A549 (cell line): Measurements from ENCODE around the gene C2orf68. TPM values are rescaled to one million over a fixed set of nuclear protein-coding genes. Genes with fewer than 3 reads are reported as not detected.
A peak's percentile ranks its signal among the peaks of the same experiment; 100 is the strongest.
"Not testable (repeated sequence)": the region's sequence is repeated elsewhere in the genome, so short reads cannot be mapped to it uniquely, and the experiment has no call there.

Experiments
- ATAC-seq, 2 experiments: fragments of 200-7000 bp in 1 of 2; fragments of >200 bp in 1 of 2; cut with Nextera tagmentation in 1 of 2; cut with Tn5 transposase in 1 of 2; 3 replicates each; pipeline versions ENCODE4 v1.8.0 to v1.9.1; 2018 to 2020; ENCODE audit warnings: mild to moderate bottlenecking in 1 of 2, moderate library complexity in 1 of 2
- CTCF ChIA-PET: fragments of 300-600 bp; sonication (Branson Sonifier 250); formaldehyde crosslinking; extraction: SDS; loops from one replicate; lab custom pipeline; 2021; ENCODE audit warnings: antibody characterized with exemption, inconsistent platforms; lab: Yijun Ruan, JAX
- POLR2A ChIA-PET: fragments of 350-600 bp; formaldehyde crosslinking; extraction: SDS; loops from one replicate; lab custom pipeline; 2021; ENCODE audit warnings: antibody characterized with exemption, inconsistent platforms; lab: Yijun Ruan, JAX
- DNase-seq, 2 experiments: peaks; one replicate each; pipeline versions ENCODE4 v3.0.0 to v3.0.0-alpha.2; 2011 to 2016; ENCODE audit warnings: low read depth in 1 of 2, low spot score in 1 of 2
- FAIRE-seq: peaks from 2 replicates; lab custom pipeline; 2011; peaks lifted over from hg19 to GRCh38; lab: Jason Lieb, UNC
- H3K27ac ChIP-seq, 2 experiments: fragments of >200 bp; sonication (Bioruptor Twin); formaldehyde crosslinking; 3 replicates each; pipeline ENCODE4 v1.5.1; 2016 to 2017
- H3K4me1 ChIP-seq: fragments of >200 bp; sonication (Bioruptor Twin); formaldehyde crosslinking; 3 replicates; pipeline ENCODE4 v1.6.1; 2016
- H3K4me2 ChIP-seq: fragments of >200 bp; sonication (Bioruptor Twin); formaldehyde crosslinking; 3 replicates; pipeline ENCODE4 v1.6.1; 2016
- H3K4me3 ChIP-seq: fragments of >200 bp; sonication (Bioruptor Twin); formaldehyde crosslinking; 3 replicates; pipeline ENCODE4 v1.5.1; 2016
- H3K9me3 ChIP-seq: fragments of >200 bp; sonication (Bioruptor Twin); formaldehyde crosslinking; 3 replicates; pipeline ENCODE4 v1.6.1; 2016
- BCL3 ChIP-seq: fragments of >200 bp; sonication (Bioruptor Twin); formaldehyde crosslinking; IDR thresholded peaks from 3 replicates; pipeline ENCODE4 v1.6.1; 2016
- CBX2 ChIP-seq: fragments of 200-600 bp; sonication (generic); IDR thresholded peaks from 2 replicates; pipeline ENCODE4 v1.6.1; 2016; ENCODE audit warnings: low read depth, mild to moderate bottlenecking, borderline replicate concordance
- CHD2 ChIP-seq: fragments of 150-350 bp; IDR thresholded peaks from 2 replicates; pipeline ENCODE4 v1.6.1; 2014; ENCODE audit warnings: low read length; ENCODE audit not compliant: partially characterized antibody
- CHD4 ChIP-seq: fragments of 200-600 bp; sonication (generic); IDR thresholded peaks from 2 replicates; pipeline ENCODE4 v1.6.1; 2016; ENCODE audit warnings: antibody characterized with exemption, mild to moderate bottlenecking, borderline replicate concordance
- E2F6 ChIP-seq: IDR thresholded peaks from 2 replicates; pipeline ENCODE4 v1.6.1; 2012; ENCODE audit warnings: low read depth, borderline replicate concordance
- EHMT2 ChIP-seq: fragments of 200-600 bp; sonication (generic); IDR thresholded peaks from 2 replicates; pipeline ENCODE4 v1.6.1; 2016; ENCODE audit warnings: antibody characterized with exemption, low read depth, mild to moderate bottlenecking, moderate library complexity
- ESRRA ChIP-seq: fragments of 150-350 bp; IDR thresholded peaks from 2 replicates; pipeline ENCODE4 v1.6.1; 2014; ENCODE audit warnings: mild to moderate bottlenecking, low read length, borderline replicate concordance
- FOSB ChIP-seq: fragments of 250-450 bp; sonication (Bioruptor Pico); IDR thresholded peaks from 2 replicates; pipeline ENCODE4 v1.5.0; 2020; ENCODE audit warnings: mild to moderate bottlenecking, moderate library complexity
- FOSL2 ChIP-seq, 2 experiments: fragments of 450-650 bp in 1 of 2; fragments of >200 bp in 1 of 2; sonication (Bioruptor Twin) in 1 of 2; formaldehyde crosslinking; IDR thresholded peaks; 2 replicates each; pipeline versions ENCODE4 v1.5.0 to v1.6.1; 2016 to 2020; ENCODE audit warnings: mild to moderate bottlenecking in 1 of 2, moderate library complexity in 1 of 2
- GATA3 ChIP-seq: IDR thresholded peaks from 2 replicates; pipeline ENCODE4 v1.6.1; 2012; ENCODE audit warnings: borderline replicate concordance
- HDAC2 ChIP-seq: fragments of 200-600 bp; sonication (generic); IDR thresholded peaks from 2 replicates; pipeline ENCODE4 v1.6.1; 2016
- HES2 ChIP-seq: fragments of >200 bp; sonication (Bioruptor Twin); formaldehyde crosslinking; IDR thresholded peaks from 2 replicates; pipeline ENCODE4 v1.6.1; 2016
- JUN ChIP-seq, 2 experiments: fragments of >200 bp; sonication (Bioruptor Twin); formaldehyde crosslinking; IDR thresholded peaks; 2 replicates in 1 of 2; 3 replicates in 1 of 2; pipeline ENCODE4 v1.6.1; 2016 to 2017
- KDM1A ChIP-seq: fragments of 200-600 bp; sonication (generic); IDR thresholded peaks from 2 replicates; pipeline ENCODE4 v1.6.1; 2016; ENCODE audit warnings: low read depth, mild to moderate bottlenecking
- KDM5A ChIP-seq: fragments of 200-600 bp; sonication (generic); IDR thresholded peaks from 2 replicates; pipeline ENCODE4 v1.6.1; 2016; ENCODE audit warnings: antibody characterized with exemption, mild to moderate bottlenecking
- MAFK ChIP-seq: fragments of 450-650 bp; IDR thresholded peaks from 2 replicates; pipeline ENCODE4 v1.6.1; 2014; ENCODE audit not compliant: partially characterized antibody
- NFE2L2 ChIP-seq: fragments of 150-350 bp; conservative IDR thresholded peaks from 2 replicates; pipeline ENCODE4 v1.6.1; 2014; ENCODE audit warnings: low read length
- POLR2AphosphoS2 ChIP-seq: conservative IDR thresholded peaks from 2 replicates; pipeline ENCODE4 v1.6.1; 2012; ENCODE audit warnings: low read length, improper control_type of control experiment, inconsistent platforms
- RCOR1 ChIP-seq: fragments of 150-350 bp; IDR thresholded peaks from 2 replicates; pipeline ENCODE4 v1.6.1; 2014; ENCODE audit warnings: antibody characterized with exemption, low read length, low read depth
- ZC3H11A ChIP-seq: fragments of 450-650 bp; IDR thresholded peaks from 2 replicates; pipeline ENCODE4 v1.6.1; 2014; ENCODE audit warnings: antibody characterized with exemption, mild to moderate bottlenecking
- ZNF302 ChIP-seq: fragments of 250-450 bp; sonication (Bioruptor Pico); IDR thresholded peaks from 2 replicates; pipeline ENCODE4 v1.9.0; 2021; ENCODE audit warnings: inconsistent platforms, mild to moderate bottlenecking, moderate library complexity
- ZSCAN20 ChIP-seq: fragments of 250-450 bp; sonication (Bioruptor Pico); IDR thresholded peaks from 2 replicates; pipeline ENCODE4 v1.8.0; 2022; ENCODE audit warnings: mild to moderate bottlenecking, moderate library complexity
- WGBS: methylation state at CpG from one replicate; pipeline ENCODE4 v1.1.6; 2017; ENCODE audit errors: missing lambda C conversion rate; 5-methylcytosine and 5-hydroxymethylcytosine counted together
- polyA plus RNA-seq, 4 experiments: library from polyadenylated mRNA; depleted of rRNA in 3 of 4; stranded (reverse); fragments of >200 nt; fragmentation: RNase III in 1 of 4; extraction: RNeasy Plus Mini Kit Qiagen cat#74134 plus additional on column Dnase treatment in 1 of 4; gene quantifications; 2 replicates in 3 of 4; 3 replicates in 1 of 4; pipeline ENCODE4 v1.2.3, GENCODE V29; 2011 to 2017

C2orf68 gene
- polyA plus RNA-seq, 2 of the 4 experiments (the other 2 are of a cell fraction), result 25.9 to 48.3 TPM

DNA sequence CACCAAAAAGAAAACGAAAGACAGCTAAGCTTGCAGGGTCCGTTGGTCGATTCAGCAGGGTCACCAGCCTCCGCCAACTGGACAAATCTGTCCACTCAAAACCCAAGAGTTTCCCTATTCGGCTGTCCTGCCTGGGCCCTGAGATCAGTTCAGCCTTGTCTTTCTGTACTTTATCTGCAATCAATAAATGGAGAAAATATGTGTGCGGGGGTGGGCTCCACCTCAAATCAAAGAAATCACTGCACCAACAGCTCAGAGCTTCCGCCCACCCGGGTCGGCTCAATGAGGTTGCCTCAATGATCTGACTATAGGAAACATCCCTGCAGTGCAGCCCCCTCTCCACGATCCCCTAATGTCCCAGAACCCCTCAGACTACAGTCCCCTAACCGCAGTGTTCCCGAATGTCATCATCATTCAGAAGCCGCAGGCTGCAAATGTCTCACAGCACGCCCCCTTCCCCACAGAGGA lies 51.0 kb downstream of the C2orf68 start:
- Histone ChIP-seq H3K4me3 (peak overlapping the region; percentile 91), H3K4me1 (peaks cover 13% of the 10 kb centered on the region), H3K9me3 (no peaks in the 10 kb centered on the region), H3K27ac (peak overlapping the region; percentile 90), H3K4me2 (peak overlapping the region; percentile 97)
- ATAC-seq, result peak; percentile 33 to 50
- TF ChIP-seq HES2, result no peak
- no peak for TF ChIP-seq CHD4
- no peak for TF ChIP-seq NFE2L2
- peak; percentile 71; the same call in 1 of the 2 replicates for TF ChIP-seq KDM5A
- no peak for TF ChIP-seq ESRRA
- ChIA-PET POLR2A (interaction anchor here (0.6 to 2.0 kb wide), 13 partner anchors 9 to 602 kb away, joined by 3 to 21 read pairs (median 3); partner anchors contain the start of genes MAT2A, RNF181, SH2D6 and TMEM150A), CTCF (interaction anchor here (0.7 to 35.5 kb wide), 5 partner anchors 10 to 169 kb away, joined by 3 to 1185 read pairs (median 7); partner anchors contain the start of genes CAPG, SH2D6 and TMEM150A)
- FAIRE-seq, result no peak
- DNase-seq, result no peak
- 4% methylated on average over 14 of the region's 14 CpGs for WGBS

DNA sequence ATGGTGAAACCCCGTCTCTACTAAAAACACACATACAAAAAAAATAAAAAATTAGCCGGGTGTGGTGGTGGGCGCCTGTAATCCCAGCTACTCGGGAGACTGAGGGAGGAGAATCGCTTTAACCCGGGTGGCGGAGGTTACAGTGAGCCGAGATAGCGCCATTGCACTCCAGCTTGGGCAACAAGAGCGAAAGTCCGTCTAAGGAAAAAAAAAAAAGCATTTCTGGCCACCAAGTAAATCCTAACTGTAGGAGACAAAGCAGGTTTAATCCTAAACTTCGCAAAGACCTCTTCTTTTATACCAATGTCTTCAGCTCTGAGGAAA lies 51.5 kb downstream of the C2orf68 start:
- peaks cover 13% of the 10 kb centered on the region for H3K4me1 ChIP-seq
- ATAC-seq, H3K9me3 ChIP-seq, FAIRE-seq, DNase-seq: not testable (repeated sequence)
- peak overlapping the region; percentile 90 for H3K27ac ChIP-seq
- H3K4me3 ChIP-seq, result peak overlapping the region; percentile 91
- ChIA-PET CTCF (interaction anchor here (0.7 to 35.5 kb wide), 5 partner anchors 10 to 169 kb away, joined by 3 to 1185 read pairs (median 7); partner anchors contain the start of genes CAPG, SH2D6 and TMEM150A), POLR2A (interaction anchor here (0.9 to 2.0 kb wide), 4 partner anchors 10 to 123 kb away, joined by 3 to 10 read pairs (median 4); partner anchors contain the start of genes MAT2A and RNF181)
- H3K4me2 ChIP-seq, result peak overlapping the region; percentile 97
- WGBS, result 74% methylated on average over 12 of the region's 12 CpGs

GRCh38 chr2:85558160-85558559 lies 53.7 kb downstream of the C2orf68 start:
- H3K4me2 ChIP-seq, result no peak overlapping the region
- H3K4me1 ChIP-seq, result peaks cover 13% of the 10 kb centered on the region
- TF ChIP-seq ZC3H11A (no peak), E2F6 (no peak), ESRRA (no peak), RCOR1 (no peak), HDAC2 (no peak), GATA3 (no peak), BCL3 (no peak), KDM1A (no peak), EHMT2 (no peak), ZNF302 (no peak)
- ChIA-PET CTCF (interaction anchor here (1.0 to 35.5 kb wide), 5 partner anchors 8 to 260 kb away, joined by 3 to 1185 read pairs (median 5); partner anchors contain the start of genes CAPG and SH2D6), POLR2A (no interaction called here)
- FAIRE-seq, result no peak
- ATAC-seq, result no peak
- WGBS, result 93% methylated on average over 1 of the region's 1 CpG
- no peak overlapping the region for H3K4me3 ChIP-seq
- no peak for DNase-seq
- no peak overlapping the region for H3K27ac ChIP-seq
- no peaks in the 10 kb centered on the region for H3K9me3 ChIP-seq

GRCh38 chr2:85557130-85557529 lies 54.7 kb downstream of the C2orf68 start:
- no peak for TF ChIP-seq ZSCAN20 (CRISPR knock-in tag)
- TF ChIP-seq E2F6, result no peak
- TF ChIP-seq CHD4, result no peak
- TF ChIP-seq ZC3H11A, result no peak
- no peak for TF ChIP-seq RCOR1
- TF ChIP-seq EHMT2, result no peak
- no peak for TF ChIP-seq POLR2AphosphoS2
- no peak for TF ChIP-seq MAFK
- TF ChIP-seq CBX2, result no peak
- no peak for TF ChIP-seq FOSL2 (IDR thresholded peaks at IDR 0.05)
- no peak for TF ChIP-seq FOSL2 (CRISPR knock-in tag; IDR thresholded peaks at IDR 0.05)
- TF ChIP-seq FOSB (CRISPR knock-in tag), result no peak
- no peak for TF ChIP-seq CHD2
- TF ChIP-seq JUN (IDR thresholded peaks at IDR 0.05), result no peak
- Histone ChIP-seq H3K4me1 (peaks cover 13% of the 10 kb centered on the region), H3K27ac (no peak overlapping the region), H3K4me3 (no peak overlapping the region), H3K9me3 (no peaks in the 10 kb centered on the region), H3K4me2 (no peak overlapping the region)
- POLR2A ChIA-PET, result interaction anchor here (1.8 kb wide), 1 partner anchor 11 kb away, joined by 4 read pairs; no protein-coding TSS in a partner anchor
- CTCF ChIA-PET, result interaction anchor here (1.1 to 35.5 kb wide), 8 partner anchors 10 to 259 kb away, joined by 3 to 1185 read pairs (median 6); partner anchors contain the start of genes CAPG, MAT2A, RNF181 and SH2D6
- DNase-seq (no peak), FAIRE-seq (no peak), ATAC-seq (no peak)
- 90% methylated on average over 5 of the region's 5 CpGs for WGBS
